Measurements from ENCODE around the gene CGREF1. TPM values are rescaled to one million over a fixed set of nuclear protein-coding genes. Genes with fewer than 3 reads are reported as not detected.
A peak's percentile ranks its signal among the peaks of the same experiment; 100 is the strongest.

The CGREF1 gene
- total RNA-seq, 2 experiments from 2014 or later = 3.7 to 4.3 TPM

GRCh38 chr2:27085673-27086089 lies 33.2 kb downstream of the CGREF1 start:
- POLR2A ChIA-PET = interaction anchor here (0.9 to 6.1 kb wide), 6 partner anchors 8 to 35 kb away, joined by 3 to 40 read pairs (median 6); partner anchors contain the start of genes AGBL5 and OST4
- CTCF ChIA-PET = interaction anchor here (0.7 to 4.1 kb wide), 4 partner anchors 9 to 217 kb away, joined by 3 to 20 read pairs (median 3); partner anchors contain the start of genes AGBL5 and OST4
- DNase-seq (peak; percentile 55), ATAC-seq (peak; percentile 5)
- Mint-ChIP-seq H3K27ac (peak overlapping the region; percentile 70), H3K36me3 (ENCODE audit: low read depth) (no peaks in the 10 kb centered on the region), H3K4me1 (ENCODE audit: low read depth) (peaks cover 25% of the 10 kb centered on the region), H3K4me3 (peak overlapping the region; percentile 82), H3K27me3 (no peaks in the 10 kb centered on the region), H3K9me3 (no peaks in the 10 kb centered on the region)
- intact Hi-C loops (cut with micrococcal nuclease) = loop anchor here (5.0 kb wide), 1 partner anchor 123 kb away; no protein-coding TSS in a partner anchor
- no peak for TF ChIP-seq CTCF (IDR thresholded peaks at IDR 0.05)

DNA sequence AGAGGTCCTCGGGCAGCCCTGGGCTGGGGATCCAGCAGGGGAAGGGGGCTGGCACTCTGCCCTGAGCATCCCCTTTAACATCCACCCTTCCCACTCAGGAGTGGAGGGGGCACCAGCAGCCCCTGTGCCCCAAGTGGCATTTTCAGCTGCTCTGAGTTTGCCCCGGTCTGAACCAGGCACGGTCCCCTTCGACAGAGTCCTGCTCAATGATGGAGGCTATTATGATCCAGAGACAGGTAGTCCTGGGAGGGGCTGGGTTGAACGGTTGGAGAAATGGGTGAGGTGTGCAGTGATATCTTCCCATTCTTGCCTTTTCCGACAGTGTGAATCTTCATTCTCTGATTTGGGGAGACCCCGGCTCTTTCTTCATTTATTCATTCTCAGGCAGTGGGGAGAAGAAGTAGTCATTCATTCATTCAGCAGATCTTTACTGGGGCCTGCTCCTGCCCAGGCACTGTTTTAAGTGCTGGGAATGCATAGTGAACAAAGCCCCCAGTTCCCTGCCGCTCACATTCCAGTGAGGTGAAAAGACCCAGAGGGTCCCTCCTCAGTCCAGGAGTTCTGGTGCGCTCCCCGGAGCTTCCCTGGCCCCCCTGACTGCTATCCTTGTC lies 33.8 kb downstream of the CGREF1 start:
- intact Hi-C loops (cut with micrococcal nuclease) = loop anchor here (5.0 kb wide), 1 partner anchor 123 kb away; no protein-coding TSS in a partner anchor
- Mint-ChIP-seq H3K9me3 (no peaks in the 10 kb centered on the region), H3K27me3 (no peaks in the 10 kb centered on the region), H3K4me1 (ENCODE audit: low read depth) (peaks cover 29% of the 10 kb centered on the region), H3K4me3 (peak overlapping the region; percentile 82), H3K36me3 (ENCODE audit: low read depth) (no peaks in the 10 kb centered on the region), H3K27ac (peak overlapping the region; percentile 70)
- DNase-seq (no peak), ATAC-seq (no peak)
- POLR2A ChIA-PET = interaction anchor here (0.6 to 6.1 kb wide), 7 partner anchors 8 to 34 kb away, joined by 3 to 40 read pairs (median 3); partner anchors contain the start of genes AGBL5, CGREF1 and OST4
- no peak for TF ChIP-seq CTCF (IDR thresholded peaks at IDR 0.05)
- CTCF ChIA-PET = interaction anchor here (0.7 to 4.1 kb wide), 4 partner anchors 8 to 217 kb away, joined by 3 to 20 read pairs (median 3); partner anchors contain the start of genes AGBL5 and OST4

DNA sequence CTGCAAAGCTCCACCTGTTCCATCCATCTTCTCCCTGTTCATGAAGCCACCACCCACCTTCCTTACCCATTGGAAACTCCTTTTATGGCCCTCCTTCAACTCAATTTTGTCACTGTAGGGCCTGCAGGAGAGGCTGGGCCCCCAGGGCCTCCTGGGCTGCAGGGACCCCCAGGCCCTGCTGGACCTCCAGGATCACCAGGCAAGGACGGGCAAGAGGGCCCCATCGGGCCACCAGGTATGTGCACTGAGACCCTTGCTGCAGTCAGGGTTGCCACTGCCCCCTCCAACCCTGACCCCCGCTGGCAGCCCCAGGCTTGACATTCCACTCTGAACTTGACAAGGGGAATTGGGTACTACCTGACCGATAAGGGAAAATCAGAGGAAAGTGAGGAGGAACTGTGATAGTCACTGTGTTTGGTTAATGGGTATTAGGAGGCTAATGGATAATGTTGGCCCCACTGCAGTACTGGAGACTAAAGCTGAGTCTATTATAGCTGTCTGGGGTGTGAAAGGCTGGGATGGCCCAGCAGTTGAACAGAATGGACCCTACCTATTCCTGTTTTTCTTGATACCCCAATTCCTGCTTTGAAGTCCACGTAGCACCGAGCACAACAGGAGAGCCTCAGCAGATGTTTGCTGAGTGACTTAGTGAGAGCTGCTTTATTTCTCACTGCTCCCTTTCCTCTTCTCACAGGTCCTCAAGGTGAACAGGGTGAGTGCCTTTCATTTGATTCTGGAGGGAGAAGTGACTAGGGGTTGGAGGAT lies 34.4 kb downstream of the CGREF1 start:
- Mint-ChIP-seq H3K36me3 (ENCODE audit: low read depth) (no peaks in the 10 kb centered on the region), H3K27ac (peak overlapping the region; percentile 22), H3K9me3 (no peaks in the 10 kb centered on the region), H3K27me3 (no peaks in the 10 kb centered on the region), H3K4me1 (ENCODE audit: low read depth) (peaks cover 33% of the 10 kb centered on the region), H3K4me3 (peak overlapping the region; percentile 82)
- no peak for ATAC-seq
- no peak for TF ChIP-seq CTCF (IDR thresholded peaks at IDR 0.05)
- CTCF ChIA-PET = interaction anchor here (1.6 to 4.1 kb wide), 2 partner anchors 34 to 68 kb away, joined by 4 to 20 read pairs; partner anchors contain the start of gene AGBL5
- intact Hi-C loops (cut with micrococcal nuclease) = loop anchor here (5.0 kb wide), 1 partner anchor 122 kb away; no protein-coding TSS in a partner anchor
- DNase-seq = no peak
- POLR2A ChIA-PET = interaction anchor here (0.6 to 6.1 kb wide), 7 partner anchors 7 to 127 kb away, joined by 3 to 40 read pairs (median 3); partner anchors contain the start of genes AGBL5, ATRAID, CGREF1 and OST4

- TF ChIP-seq CTCF (IDR thresholded peaks at IDR 0.05) = no peak
- Mint-ChIP-seq H3K4me3 (no peak overlapping the region), H3K9me3 (no peaks in the 10 kb centered on the region), H3K4me1 (ENCODE audit: low read depth) (peaks cover 33% of the 10 kb centered on the region), H3K36me3 (ENCODE audit: low read depth) (no peaks in the 10 kb centered on the region), H3K27me3 (no peaks in the 10 kb centered on the region), H3K27ac (peak overlapping the region; percentile 22)
- DNase-seq = no peak
- ChIA-PET POLR2A (interaction anchor here (0.6 to 6.1 kb wide), 7 partner anchors 10 to 128 kb away, joined by 3 to 40 read pairs (median 3); partner anchors contain the start of genes AGBL5, ATRAID, OST4 and SLC5A6), CTCF (interaction anchor here (1.6 to 4.1 kb wide), 3 partner anchors 11 to 67 kb away, joined by 4 to 26 read pairs (median 20); partner anchors contain the start of genes AGBL5 and OST4)
- no peak for ATAC-seq
- intact Hi-C loops (cut with micrococcal nuclease) = no loop called here
Observed at GRCh38 chr2:27083410-27084296, 35.3 kb downstream of the CGREF1 start.

Measured in activated CD8-positive, alpha-beta T cell treated with anti-CD3 and anti-CD28 coated beads for 36 hours (primary cell).